ENCODE measurements around the gene TREM1.
"Not testable (repeated sequence)": the region's sequence is repeated elsewhere in the genome, so short reads cannot be mapped to it uniquely, and the experiment has no call there.

- TF ChIP-seq CTCF, POLR2AphosphoS5, POLR2A (IDR thresholded peaks at IDR 0.05): not testable (repeated sequence)
These were observed 10.8 kb upstream of the TREM1 start for GRCh38 chr6:41297248-41297647.

Data from gastroesophageal sphincter (tissue), 3 donors.